Spinal cord (tissue), 10 donors: Measurements from ENCODE around the gene XRCC4. TPM values are rescaled to one million over a fixed set of nuclear protein-coding genes. Genes with fewer than 3 reads are reported as not detected.

Experiments
- DNase-seq, 6 donors: peaks; one replicate each; pipeline versions ENCODE4 v3.0.0 to v3.0.0-alpha.2; 2013 to 2015; ENCODE audit warnings: low spot score in 6 of 6, low read depth in 4 of 6
- H3K27ac ChIP-seq: one replicate; pipeline ENCODE4 v1.5.1; 2013; ENCODE audit warnings: low read depth, low read length, control low read depth
- H3K27me3 ChIP-seq: one replicate; pipeline ENCODE4 v1.6.1; 2013; ENCODE audit warnings: low read length; ENCODE audit not compliant: control insufficient read depth, insufficient read depth
- H3K36me3 ChIP-seq: one replicate; pipeline ENCODE4 v1.6.1; 2013; ENCODE audit warnings: low read length; ENCODE audit not compliant: control insufficient read depth, insufficient read depth
- H3K4me1 ChIP-seq: one replicate; pipeline ENCODE4 v1.6.1; 2013; ENCODE audit warnings: low read length; ENCODE audit not compliant: control insufficient read depth, insufficient read depth
- H3K4me3 ChIP-seq: one replicate; pipeline ENCODE4 v1.5.1; 2013; ENCODE audit warnings: low read depth, low read length, control low read depth
- H3K9me3 ChIP-seq: one replicate; pipeline ENCODE4 v1.6.1; 2013; ENCODE audit warnings: low read length; ENCODE audit not compliant: control insufficient read depth, insufficient read depth
- WGBS: methylation state at CpG from one replicate; pipeline ENCODE4 v1.1.5; 2013; ENCODE audit warnings: missing lambda C conversion rate; ENCODE audit not compliant: insufficient coverage; 5-methylcytosine and 5-hydroxymethylcytosine counted together
- polyA plus RNA-seq, 2 donors: library from polyadenylated mRNA; unstranded; fragments of 120-200 nt; gene quantifications; one replicate each; pipeline ENCODE4 v1.2.1, GENCODE V29; 2013; ENCODE audit not compliant: insufficient read length in 2 of 2
- small RNA-seq: library from RNA; depleted of rRNA; stranded (forward); fragments of <200 nt; gene quantifications from one replicate; pipeline ENCODE3, GENCODE V24; 2014; ENCODE audit warnings: low replicate concordance
- total RNA-seq, 2 donors: library from RNA; depleted of rRNA in 1 of 2; stranded (reverse); fragments of 120-200 nt in 1 of 2; fragments of >200 nt in 1 of 2; gene quantifications; one replicate each; pipeline versions ENCODE4 v1.2.3 to v1.2.4, GENCODE V29; 2013 to 2014
- donor health status: healthy.

XRCC4 gene
- total and polyA plus RNA-seq, 4 donors, result 7.6 to 13.2 (median 9.7) TPM

DNA sequence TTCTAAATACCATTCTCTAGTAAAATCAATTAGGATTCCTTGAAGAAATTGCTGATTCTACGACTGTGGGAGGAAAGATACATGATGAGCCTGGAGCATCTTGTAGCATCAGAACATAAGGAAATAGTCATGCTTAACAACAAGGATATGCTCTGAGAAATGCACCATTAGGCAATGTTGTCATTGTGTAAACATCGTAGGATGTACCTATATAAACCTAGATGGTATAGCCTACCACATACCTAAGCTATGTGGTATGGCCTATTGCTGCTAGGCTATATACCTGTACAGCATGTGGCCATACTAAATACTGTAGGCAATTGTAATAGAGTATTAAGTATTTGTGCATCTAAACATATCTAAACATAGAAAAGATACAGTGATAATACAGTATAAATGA, 316.8 kb downstream of the XRCC4 start:
- DNase-seq, result peak in 1 of 6 donors; percentile 50
- Histone ChIP-seq H3K4me1 (no peaks in the 10 kb centered on the region), H3K36me3 (no peaks in the 10 kb centered on the region), H3K27ac (no peak overlapping the region), H3K9me3 (no peaks in the 10 kb centered on the region), H3K27me3 (no peaks in the 10 kb centered on the region), H3K4me3 (no peak overlapping the region)
- no CpG with 5 or more reads among the region's 2 CpGs for WGBS

DNA sequence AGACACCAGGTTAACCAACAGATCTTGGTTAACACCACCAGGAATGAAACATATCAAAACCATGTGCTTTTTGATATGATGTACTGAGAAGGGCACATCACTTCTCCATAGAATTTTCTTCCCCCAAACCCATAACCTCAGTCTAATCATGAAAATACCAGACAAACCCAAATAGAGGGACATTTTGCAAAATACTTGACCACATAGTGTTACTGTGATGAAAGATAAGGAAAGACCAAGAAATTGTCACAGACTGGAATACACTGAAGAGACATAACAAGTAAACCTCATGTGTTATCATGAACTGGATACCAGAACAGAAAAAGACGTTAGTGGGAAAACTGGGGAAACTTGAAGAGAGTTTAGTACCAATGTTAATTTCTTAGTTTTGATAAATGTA, 319.3 kb downstream of the XRCC4 start:
- no peaks in the 10 kb centered on the region for H3K27me3 ChIP-seq
- no peaks in the 10 kb centered on the region for H3K4me1 ChIP-seq
- WGBS, result no CpG with 5 or more reads among the region's 1 CpG
- H3K36me3 ChIP-seq, result no peaks in the 10 kb centered on the region
- H3K27ac ChIP-seq, result no peak overlapping the region
- no peaks in the 10 kb centered on the region for H3K9me3 ChIP-seq
- no peak overlapping the region for H3K4me3 ChIP-seq
- DNase-seq, result no peak

- Histone ChIP-seq H3K27me3 (no peaks in the 10 kb centered on the region), H3K36me3 (no peaks in the 10 kb centered on the region), H3K4me3 (no peak overlapping the region), H3K4me1 (no peaks in the 10 kb centered on the region), H3K9me3 (no peaks in the 10 kb centered on the region), H3K27ac (no peak overlapping the region)
- DNase-seq, result no peak
- 100% methylated on average over 1 of the region's 1 CpG for WGBS
Observed at GRCh38 chr5:83397658-83398057, 320.3 kb downstream of the XRCC4 start.

DNA sequence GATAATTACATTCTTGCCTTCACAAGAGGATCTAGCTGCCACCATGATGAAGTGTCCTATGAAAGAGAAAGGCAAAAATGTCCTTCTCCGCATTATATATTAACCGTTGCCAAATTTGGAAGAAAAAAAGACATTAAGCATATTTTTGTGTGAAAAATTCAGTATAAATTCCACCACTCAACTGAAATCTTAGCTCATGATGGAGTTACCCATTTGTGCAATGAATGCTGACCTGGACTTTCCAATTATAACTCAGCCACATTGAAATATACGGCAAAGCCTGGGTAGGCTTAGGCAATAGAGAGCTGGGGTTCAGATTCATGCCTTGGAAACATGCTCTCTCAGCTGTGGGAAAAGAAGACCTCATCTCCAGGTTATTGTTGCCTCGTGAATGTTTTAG, 322.9 kb downstream of the XRCC4 start:
- no peak for DNase-seq
- Histone ChIP-seq H3K27ac (no peak overlapping the region), H3K4me1 (no peaks in the 10 kb centered on the region), H3K36me3 (no peaks in the 10 kb centered on the region), H3K4me3 (no peak overlapping the region), H3K9me3 (no peaks in the 10 kb centered on the region), H3K27me3 (no peaks in the 10 kb centered on the region)
- no CpG with 5 or more reads among the region's 4 CpGs for WGBS

- Histone ChIP-seq H3K9me3 (no peaks in the 10 kb centered on the region), H3K27me3 (no peaks in the 10 kb centered on the region), H3K4me3 (no peak overlapping the region), H3K36me3 (no peaks in the 10 kb centered on the region), H3K27ac (no peak overlapping the region), H3K4me1 (no peaks in the 10 kb centered on the region)
- no CpG with 5 or more reads among the region's 3 CpGs for WGBS
- no peak for DNase-seq
Observed at GRCh38 chr5:83400701-83401100, 323.4 kb downstream of the XRCC4 start.

DNA sequence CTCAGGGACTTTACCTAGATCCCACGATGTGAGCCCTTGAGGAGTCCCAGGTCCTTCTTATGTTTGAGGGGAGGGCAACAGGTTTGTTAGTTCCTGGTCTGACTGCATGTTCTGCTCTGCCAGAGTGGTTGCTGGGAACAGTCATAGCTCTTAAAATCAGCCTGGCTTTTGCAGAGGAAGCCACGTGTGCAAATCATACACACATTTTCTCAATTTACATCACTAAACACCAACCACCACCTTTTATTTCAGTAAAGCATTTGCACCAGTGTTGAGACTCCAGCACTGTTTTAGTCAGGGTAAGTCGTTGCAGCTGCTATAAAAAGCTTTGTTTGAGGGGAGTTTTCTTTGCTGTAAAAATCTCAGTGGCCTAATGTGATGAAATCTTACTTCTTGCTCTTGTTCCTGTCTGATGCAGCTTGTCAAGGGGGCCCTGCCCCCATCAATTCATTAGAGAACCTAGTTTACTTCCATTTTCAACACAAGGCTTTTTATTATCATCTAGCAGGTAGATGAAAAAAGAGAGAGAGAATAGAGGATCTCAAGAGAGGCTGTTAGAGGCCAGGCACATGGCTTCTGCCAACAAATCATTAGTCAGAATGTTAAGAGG, 323.9 kb downstream of the XRCC4 start:
- Histone ChIP-seq H3K36me3 (no peaks in the 10 kb centered on the region), H3K27me3 (no peaks in the 10 kb centered on the region), H3K27ac (no peak overlapping the region), H3K4me3 (no peak overlapping the region), H3K9me3 (no peaks in the 10 kb centered on the region), H3K4me1 (no peaks in the 10 kb centered on the region)
- no peak for DNase-seq
- WGBS, result 45% methylated on average over 2 of the region's 3 CpGs

GRCh38 chr5:83401775-83402174, 324.4 kb downstream of the XRCC4 start:
- no peaks in the 10 kb centered on the region for H3K9me3 ChIP-seq
- no peak overlapping the region for H3K4me3 ChIP-seq
- H3K36me3 ChIP-seq, result no peaks in the 10 kb centered on the region
- no peak for DNase-seq
- no peaks in the 10 kb centered on the region for H3K4me1 ChIP-seq
- H3K27me3 ChIP-seq, result no peaks in the 10 kb centered on the region
- no peak overlapping the region for H3K27ac ChIP-seq

Small RNAs within 50 kb of the gene (small RNA-seq; reads per million reads assigned to genes)
- 10.0 reads per million, percentile 96 among the genes with 10 or more reads in this experiment for gene SCARNA18

Other genes starting within 250 kb of the XRCC4 start
- gene TMEM167A, start 153 bp upstream of the XRCC4 start, total RNA-seq, result 100 to 1,000 TPM in 1 of 2 donors, 10 to 100 TPM in 1; 80.1 to 137 TPM
- 100 to 1,000 TPM; 103 to 132 TPM for gene TMEM167A, start 153 bp upstream of the XRCC4 start, polyA plus RNA-seq